Right ventricle myocardium inferior (tissue), 1 donor: Measurements from ENCODE around the gene MOGAT1. TPM values are rescaled to one million over a fixed set of nuclear protein-coding genes. Genes with fewer than 3 reads are reported as not detected.

Source experiments
- ATAC-seq: fragments of 200-7000 bp; cut with Tn5 transposase; one replicate; pipeline ENCODE4 v1.9.1; 2020; ENCODE audit warnings: mild to moderate bottlenecking, moderate library complexity
- DNase-seq: peaks from one replicate; pipeline ENCODE4 v3.0.0; 2021; ENCODE audit errors: missing footprints
- intact Hi-C: fragments of 100-400 bp; cut with DNase I; formaldehyde crosslinking; loops from one replicate; pipeline ENCODE4 v1.11.0; 2022
- total RNA-seq: library from RNA; stranded (reverse); fragmentation: NEBNext Ultra II Directional; extraction: Animal tissue kit (Norgen Biotek cat#: 25700); gene quantifications from one replicate; pipeline ENCODE4 v1.2.1, GENCODE V29; 2021
- donor health status: DM: no; HTN: yes; CAD: no; lungs with severe emphysema.

MOGAT1 gene
- total RNA-seq, 1 donor from 2014 or later, result 0.38 TPM

DNA sequence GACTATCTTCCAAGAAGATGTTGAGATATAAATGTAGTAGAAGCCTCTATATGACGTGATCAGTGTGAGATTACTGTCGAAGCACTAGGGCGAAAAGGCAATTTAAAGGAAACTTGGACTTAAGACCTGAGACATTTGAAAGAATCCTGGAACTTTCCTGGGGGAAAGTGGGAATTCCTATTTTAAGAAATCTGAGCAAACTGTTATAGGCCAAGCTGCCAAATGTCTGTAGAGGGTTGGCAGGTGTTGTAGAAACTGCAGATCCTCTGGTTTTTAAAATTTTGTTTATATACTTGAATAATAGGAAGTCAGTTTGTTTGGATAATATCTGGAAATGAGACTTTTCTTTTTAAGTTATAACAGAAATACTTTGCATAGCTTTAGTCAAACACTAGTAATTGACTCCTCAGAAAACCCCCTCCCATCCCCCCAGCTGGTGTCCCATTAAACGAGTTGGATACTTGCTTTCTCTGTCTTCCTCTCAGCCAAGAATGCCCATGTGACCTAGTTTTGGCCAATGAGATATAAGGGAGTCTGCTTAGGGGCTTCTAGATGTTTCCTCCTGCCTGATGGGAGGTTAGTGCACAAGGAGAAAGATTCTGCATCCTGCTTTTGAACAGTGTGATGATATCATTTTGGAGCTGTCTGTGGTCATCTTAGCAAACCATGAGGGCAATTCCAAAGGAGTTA is 61.2 kb downstream of the MOGAT1 start:
- ATAC-seq (no peak), DNase-seq (no peak)
- intact Hi-C loops, result no loop called here

DNA sequence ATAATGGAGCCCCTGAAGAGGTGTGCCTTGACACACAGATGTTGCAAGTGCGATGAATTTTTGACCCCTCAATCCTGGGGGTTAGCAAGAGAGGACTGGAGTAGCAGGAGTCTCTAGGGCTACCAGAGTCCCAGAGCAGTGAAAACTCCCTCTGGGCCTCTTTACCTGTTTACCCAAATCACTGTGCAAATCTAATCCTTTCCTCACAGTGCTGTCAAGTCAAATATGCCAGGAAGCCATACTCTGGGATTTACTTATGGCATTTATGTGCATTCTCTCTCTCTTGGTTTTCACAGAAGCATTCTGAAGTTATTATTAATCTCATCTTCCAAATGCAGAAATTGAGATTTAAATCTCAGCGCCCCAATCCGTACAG is 62.0 kb downstream of the MOGAT1 start:
- ATAC-seq (no peak), DNase-seq (no peak)
- intact Hi-C loops, result no loop called here

DNA sequence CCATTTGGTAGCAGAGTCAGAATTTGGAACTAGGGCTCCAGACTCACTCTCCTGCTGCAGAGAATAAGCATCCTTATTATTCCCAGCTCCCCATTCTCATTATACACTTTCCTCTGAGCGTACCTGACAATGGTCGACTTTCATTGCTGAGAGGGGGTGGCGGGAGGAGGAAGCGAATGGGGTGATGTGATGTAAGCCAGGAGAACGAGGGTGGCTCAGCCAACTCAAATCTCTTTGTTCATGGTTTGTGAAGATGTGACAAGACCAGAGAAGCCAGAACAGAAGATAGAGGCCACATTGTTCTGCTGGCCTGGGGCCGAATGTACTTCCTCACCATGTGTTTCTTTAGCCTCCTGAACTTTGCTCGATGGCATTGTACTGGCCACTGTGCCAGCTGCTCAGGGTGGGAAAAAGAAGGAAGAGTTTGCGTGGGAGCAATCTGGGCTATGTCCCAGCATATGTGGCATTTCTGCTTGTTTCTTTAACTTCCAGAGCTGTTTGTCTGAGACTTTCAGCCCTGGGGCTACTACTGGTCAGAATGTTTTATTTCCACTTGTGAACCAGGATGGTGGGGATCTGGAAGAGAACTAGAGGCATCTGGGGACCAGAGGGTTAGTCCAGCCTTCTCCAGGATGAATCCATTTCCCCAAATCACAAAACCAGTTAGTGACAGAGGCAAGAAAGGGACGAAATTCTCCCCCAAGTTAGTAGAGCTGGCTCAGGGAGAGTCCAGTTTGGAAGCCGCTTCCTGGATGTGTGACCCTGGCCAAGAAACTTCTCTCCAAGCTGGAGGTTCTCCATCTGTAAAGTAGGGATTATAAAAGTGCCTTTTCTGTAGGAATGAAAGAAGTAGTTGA is 62.6 kb downstream of the MOGAT1 start:
- intact Hi-C loops, result no loop called here
- DNase-seq (no peak), ATAC-seq (peak; percentile 69)

DNA sequence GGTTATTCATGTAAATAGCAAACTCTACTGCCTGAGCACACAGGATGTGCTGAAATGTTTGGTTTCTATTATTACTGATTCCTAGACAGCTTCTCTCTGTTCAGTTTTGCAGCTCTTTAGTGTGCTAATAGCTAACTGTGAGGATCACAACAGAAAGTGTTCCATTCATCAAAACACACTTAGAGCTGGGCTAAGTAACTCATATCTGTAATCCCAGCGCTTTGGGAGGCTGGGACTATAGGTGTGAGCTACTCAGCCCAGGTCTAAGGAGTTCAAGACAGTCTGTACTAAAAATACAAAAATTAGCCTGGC is 63.2 kb downstream of the MOGAT1 start:
- intact Hi-C loops, result no loop called here
- DNase-seq (no peak), ATAC-seq (no peak)

DNA sequence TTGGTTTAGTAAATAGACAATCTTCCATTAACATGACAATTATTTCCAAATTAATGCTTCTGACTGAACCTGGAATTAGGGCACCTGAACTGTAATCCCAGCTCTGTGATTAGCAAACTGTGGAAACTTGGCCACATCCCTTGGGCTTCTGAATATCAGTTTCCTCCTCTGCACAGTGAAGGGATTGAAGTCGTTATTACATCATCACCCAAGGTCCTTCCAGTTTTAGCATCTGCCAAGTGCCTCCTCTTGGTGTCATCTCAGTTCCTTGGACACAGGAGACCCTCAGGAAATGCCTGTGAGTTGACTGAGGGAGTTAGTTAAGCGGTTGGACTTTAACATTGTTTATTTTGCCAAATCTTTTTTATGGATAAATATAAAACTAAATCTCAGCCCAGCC is 64.8 kb downstream of the MOGAT1 start:
- intact Hi-C loops, result no loop called here
- no peak for DNase-seq
- ATAC-seq, result peak; percentile 86

DNA sequence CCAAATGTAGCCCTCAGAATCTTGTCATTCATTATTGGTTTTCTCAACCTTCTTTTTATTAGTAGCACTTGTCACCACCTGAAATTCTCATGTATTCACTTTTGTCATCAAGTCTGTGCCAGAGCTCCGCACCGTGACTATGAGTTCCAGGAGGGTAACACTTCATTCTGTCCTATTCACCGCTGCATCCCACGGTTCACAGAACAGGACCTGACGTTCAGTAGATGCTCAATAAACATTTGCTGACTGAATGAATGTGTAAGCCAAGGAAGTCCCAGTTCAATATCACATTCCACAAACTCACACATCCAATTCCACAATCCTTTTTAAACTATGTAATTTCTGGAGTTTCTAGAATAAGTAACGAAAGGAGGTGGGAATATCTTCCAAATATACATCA is 65.5 kb downstream of the MOGAT1 start:
- no peak for DNase-seq
- intact Hi-C loops, result no loop called here
- ATAC-seq, result no peak

DNA sequence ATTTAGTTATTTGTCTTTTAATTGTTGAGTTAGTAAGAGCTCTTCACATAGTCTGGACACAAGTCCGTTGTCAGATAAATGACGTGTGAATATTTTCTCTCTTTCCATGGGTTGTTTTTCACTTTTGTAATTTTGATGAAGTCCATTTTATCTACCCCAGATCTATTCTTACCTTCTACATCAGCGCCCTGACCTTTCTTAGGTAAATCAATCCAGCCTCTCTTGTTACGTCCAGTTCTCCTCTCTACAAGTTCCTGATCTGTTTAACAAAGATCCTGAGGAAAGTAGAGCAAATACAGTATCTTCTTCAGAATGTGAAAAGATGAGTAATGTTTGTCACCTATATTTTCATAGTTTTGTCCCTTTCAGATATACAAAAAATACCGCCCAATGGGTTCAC is 66.9 kb downstream of the MOGAT1 start:
- ATAC-seq, result no peak
- DNase-seq, result no peak
- intact Hi-C loops, result no loop called here

DNA sequence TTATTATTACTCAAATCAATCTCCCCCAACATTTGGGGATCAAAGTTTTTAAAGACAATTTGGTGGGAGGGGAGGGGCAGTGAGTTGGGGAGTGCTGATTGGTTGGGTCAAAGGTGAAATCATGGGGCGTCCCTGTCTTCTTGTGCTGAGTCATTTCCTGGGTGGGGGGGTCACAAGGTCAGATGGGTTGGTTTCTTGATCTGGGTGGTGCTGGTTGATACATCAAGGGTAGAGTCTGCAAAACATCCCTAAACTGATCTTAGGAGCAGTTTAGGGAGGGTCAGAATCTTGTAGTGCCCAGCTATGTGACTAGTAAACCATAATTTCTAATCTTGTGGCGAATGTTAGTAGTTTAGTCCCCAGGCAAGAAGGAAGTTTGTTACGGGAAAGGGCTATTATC is 67.4 kb downstream of the MOGAT1 start:
- no peak for ATAC-seq
- DNase-seq, result no peak
- intact Hi-C loops, result no loop called here

DNA sequence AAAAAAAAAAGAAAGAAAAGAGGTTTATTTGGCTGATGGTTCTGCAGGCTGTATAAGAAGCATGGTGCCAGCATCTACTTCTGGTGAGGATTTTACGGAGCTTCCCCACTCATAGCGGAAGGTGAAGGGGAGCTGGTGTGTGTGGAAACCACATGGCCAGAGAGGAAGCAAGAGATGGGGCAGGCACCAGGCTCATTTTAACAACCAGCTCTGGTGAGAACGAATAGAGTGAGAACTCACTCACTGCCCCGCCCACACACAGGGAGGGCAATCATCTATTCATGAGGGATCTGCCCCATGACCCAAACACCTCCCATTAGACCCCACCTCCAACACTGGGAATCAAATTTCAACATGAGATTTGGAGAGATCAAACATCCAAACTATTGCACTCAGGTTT is 68.5 kb downstream of the MOGAT1 start:
- DNase-seq (no peak), ATAC-seq (no peak)

DNA sequence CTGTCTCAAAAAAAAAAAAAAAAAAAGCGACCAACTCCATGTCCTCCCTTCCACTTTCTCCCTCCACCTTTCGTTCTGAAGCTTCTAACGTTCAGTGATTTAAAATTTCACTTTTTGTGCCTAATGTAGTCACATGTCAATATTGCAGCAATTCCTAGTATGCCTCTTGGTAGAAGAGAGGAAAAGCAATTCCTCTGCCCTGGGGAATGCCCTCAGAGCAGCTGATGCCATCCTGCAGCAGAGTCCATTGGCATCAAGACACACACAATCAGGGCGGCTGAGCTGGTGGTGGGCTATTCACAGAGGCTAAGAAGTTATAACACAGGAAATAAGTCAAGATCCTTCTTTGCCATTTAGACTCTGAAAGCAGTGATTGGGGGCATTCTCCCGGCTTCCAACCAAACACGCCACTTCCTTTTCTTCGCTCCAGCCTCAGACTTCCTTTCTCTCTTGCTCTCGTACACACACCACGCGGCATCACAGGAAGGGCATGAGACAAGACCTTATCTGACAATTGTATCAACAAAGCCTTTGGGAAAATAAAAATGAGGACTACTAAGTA is 71.9 kb downstream of the MOGAT1 start:
- DNase-seq (no peak), ATAC-seq (no peak)
- intact Hi-C loops, result no loop called here

More for the DNA sequence above, 68.5 kb downstream of the MOGAT1 start:
- intact Hi-C loops, result no loop called here

DNA sequence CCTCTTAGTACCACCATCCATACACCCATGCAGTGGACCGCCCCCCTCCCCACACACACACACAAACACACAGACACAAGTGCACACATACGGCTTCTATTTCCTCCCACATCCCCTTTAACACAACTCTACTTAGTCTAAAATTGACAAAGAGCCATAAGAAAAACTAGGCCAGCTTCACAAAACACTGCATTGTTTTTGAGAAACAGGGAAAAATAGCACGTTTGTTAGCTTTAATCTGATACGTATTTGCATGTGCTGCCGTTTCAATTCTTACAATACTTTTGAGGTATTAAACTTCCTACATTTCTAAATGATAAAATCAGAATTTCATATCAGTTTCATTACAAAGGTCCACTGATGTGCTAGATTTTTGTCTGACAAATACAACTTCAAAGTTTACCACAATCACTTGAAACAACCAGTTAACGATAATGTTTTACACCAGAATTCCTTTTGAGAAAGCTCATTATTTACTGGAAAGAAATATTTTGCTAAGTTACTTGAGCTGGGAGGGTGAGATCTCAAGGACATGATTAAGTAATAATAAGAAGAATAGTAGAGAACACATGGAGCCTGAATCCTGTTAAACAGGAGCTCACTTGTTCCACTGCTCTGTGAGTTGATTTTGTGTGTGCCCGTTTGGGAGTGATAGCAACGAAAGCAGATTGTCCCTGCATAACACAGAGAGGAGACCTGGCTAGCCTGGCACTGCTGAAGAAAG is 74.5 kb downstream of the MOGAT1 start:
- intact Hi-C loops, result no loop called here
- ATAC-seq, result peak; percentile 61
- no peak for DNase-seq

DNA sequence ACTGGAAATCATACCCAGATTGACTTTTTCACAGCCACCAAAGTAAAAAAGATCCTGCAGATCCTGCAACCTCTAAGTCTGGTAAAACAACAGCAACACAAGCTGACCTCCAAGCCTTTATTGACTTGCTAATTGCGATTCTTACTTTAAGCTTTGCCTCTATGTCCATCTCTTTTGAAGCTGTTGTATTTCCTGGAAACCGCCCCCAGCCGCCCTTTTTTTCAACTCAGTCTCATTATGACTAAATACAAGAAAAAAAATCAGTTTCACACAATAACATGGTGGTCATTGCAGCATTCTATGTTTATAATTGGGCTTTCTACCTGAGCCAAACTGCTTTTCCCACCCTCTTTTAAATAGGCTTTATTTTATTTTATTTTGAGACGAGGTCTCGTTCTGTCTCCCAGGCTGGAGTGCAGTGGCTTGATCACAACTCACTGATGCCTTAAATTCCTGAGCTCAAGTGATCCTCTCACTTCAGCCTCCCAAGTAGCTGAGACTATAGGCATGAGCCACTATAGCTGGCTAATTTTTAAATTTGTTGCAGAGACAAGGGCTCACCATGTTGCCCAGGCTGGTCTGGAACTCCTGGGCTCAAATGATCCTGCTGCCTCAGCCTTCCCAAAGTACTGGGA is 76.2 kb downstream of the MOGAT1 start:
- ATAC-seq (no peak), DNase-seq (no peak)
- intact Hi-C loops, result no loop called here

DNA sequence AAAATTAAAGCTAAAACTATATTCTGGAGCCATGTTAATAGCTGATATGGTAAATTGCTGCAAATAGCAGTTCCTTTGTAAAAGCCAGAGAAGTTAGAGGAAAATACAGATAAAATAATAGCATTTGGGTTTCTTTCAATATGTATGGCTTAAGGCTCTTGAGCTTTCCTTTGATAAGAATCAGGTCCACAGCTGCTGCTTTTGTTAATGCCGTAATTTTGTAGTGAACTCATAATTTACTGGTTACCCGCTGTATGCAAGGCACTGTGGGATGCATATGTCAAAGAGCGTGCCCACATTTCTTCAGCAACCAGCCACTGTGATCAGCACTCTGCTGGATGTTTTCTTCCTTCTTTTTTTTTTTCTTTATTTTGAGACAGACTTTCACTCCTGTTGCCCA is 79.1 kb downstream of the MOGAT1 start:
- no peak for DNase-seq
- intact Hi-C loops, result loop anchor here (5.0 to 10.0 kb wide), 2 partner anchors 38 to 54 kb away; no protein-coding TSS in a partner anchor
- no peak for ATAC-seq

DNA sequence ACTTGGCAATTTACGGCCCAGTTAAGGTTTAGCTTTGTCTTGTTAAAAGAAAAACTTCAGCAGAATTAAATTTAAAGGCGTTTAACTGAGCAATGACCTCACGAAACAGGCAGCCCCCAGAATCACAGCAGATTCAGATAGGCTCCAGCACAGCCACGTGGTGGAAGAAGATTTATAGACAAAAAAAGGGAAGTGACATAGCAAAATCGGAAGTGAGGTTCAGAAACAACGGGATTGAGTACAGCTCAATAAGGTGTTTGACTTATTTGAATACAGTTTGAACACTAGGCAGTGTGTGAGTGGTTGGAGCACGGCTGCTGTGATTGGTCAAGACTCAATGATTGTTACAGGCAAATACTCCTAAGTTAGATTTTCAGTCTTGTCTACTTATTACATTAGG is 79.8 kb downstream of the MOGAT1 start:
- intact Hi-C loops, result loop anchor here (5.0 to 10.0 kb wide), 2 partner anchors 39 to 54 kb away; no protein-coding TSS in a partner anchor

DNA sequence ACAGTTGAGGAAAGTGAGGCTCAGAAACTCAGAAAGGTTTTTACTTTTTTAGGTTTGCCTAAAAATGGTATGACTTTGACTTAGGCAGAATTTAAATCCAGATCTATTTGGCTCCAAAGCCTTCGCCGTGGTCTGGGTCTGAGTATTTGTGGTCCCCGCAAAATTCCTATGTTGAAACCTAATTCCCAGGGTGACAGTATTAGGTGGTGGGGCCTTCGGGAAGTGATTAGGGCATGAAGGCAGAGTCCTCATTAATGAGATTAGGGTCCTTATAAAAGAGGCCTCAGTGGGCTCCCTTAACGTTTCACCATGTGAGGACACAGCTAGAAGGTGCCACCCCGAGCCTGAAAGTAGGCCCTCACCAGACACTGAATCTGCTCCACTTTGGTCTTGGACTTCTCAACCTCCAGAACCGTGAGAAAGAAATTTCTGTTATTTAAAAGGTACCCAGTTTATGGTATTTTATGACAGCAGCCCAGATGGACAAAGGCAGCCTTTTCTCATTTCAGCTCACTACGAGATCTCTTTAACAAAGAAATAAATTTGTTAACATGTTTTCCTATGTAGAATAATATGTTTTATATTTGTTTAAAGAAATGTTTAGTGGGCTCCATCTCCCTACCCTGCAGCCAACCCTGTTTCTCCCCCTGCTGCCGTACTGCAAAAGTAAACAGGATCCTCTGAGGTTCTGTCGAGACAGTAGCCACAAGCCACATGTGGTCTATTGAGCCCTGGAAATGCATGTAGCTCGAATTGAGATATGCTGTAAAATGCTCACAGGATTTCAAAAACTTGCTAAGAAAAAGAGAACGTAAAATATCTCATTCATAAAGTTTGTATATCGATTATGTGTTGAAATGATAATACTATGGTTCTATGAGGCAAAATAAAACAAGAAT is 80.6 kb downstream of the MOGAT1 start:
- DNase-seq, result no peak
- intact Hi-C loops, result loop anchor here (2.0 to 10.0 kb wide), 3 partner anchors 40 to 109 kb away; partner anchors contain the start of gene ACSL3
- ATAC-seq, result no peak

More for the DNA sequence above, 79.8 kb downstream of the MOGAT1 start:
- DNase-seq (no peak), ATAC-seq (no peak)

DNA sequence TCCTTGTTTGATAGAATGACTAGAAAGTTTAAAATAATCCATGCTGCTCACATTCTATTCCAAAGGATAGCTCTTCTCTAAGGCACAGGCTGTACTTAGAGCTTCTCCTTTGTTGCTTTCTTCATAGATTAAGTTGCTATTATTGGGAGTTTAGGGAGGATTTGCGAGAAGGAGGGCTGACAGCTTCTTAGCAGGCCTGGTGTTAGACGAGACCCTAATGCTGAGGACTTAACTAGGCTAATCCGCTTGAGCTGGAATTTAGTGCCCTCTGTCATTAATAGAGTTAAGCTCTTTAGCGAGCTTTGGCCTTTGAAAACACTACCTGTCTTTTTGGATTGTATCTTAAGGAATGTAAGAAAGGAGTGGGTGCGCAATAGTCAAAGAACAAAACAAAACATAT is 81.3 kb downstream of the MOGAT1 start:
- no peak for DNase-seq
- intact Hi-C loops, result loop anchor here (2.0 to 10.0 kb wide), 3 partner anchors 40 to 108 kb away; partner anchors contain the start of gene ACSL3
- ATAC-seq, result no peak

DNA sequence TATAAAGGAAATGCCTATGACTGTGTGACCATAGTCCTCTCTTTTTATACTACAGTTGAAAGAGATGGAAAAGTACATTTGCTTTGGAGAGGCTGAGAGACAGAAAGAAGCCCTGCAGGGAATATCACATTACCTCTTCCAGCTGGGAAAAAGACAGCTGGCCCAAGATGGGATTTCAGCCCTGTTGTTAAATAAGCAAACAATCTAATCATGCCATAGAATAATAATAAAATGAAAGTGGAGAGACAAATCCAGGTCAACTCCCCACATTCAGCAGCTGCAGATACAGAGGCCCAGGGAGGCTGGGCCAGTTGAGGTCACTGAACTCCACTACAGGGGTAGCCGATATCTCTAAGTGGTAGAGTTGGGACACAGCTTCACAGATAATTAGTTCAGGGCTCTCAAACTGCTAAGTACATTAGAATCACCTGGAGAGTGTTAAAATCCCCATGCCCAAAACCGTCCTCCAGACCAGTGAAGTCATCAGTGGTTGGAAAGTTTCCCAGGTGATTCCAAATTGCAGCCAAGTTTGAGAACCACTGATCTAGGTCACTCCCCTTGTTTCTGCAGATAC is 81.9 kb downstream of the MOGAT1 start:
- ATAC-seq, result peak; percentile 96

More for the DNA sequence above, 81.9 kb downstream of the MOGAT1 start:
- no peak for DNase-seq
- intact Hi-C loops, result loop anchor here (2.0 to 10.0 kb wide), 3 partner anchors 41 to 107 kb away; partner anchors contain the start of gene ACSL3
